ENCODE measurements around the gene MSL3.
A peak's percentile ranks its signal among the peaks of the same experiment; 100 is the strongest.

MSL3 gene

GRCh38 chrX:11770320-11770719, 12.3 kb downstream of the MSL3 start:
- H3K4me3 Mint-ChIP-seq: no peak overlapping the region
- peak overlapping the region; percentile 73 for H3K27ac Mint-ChIP-seq
- peaks cover 35% of the 10 kb centered on the region for H3K36me3 Mint-ChIP-seq (ENCODE audit: low read depth)
- DNase-seq (ENCODE audit: low spot score): no peak
- no peaks in the 10 kb centered on the region for H3K27me3 Mint-ChIP-seq (ENCODE audit: low read depth)
- peaks cover 24% of the 10 kb centered on the region for H3K4me1 Mint-ChIP-seq (ENCODE audit: low read depth)
- H3K9me3 Mint-ChIP-seq: no peaks in the 10 kb centered on the region

- H3K27ac Mint-ChIP-seq: no peak overlapping the region
- no peaks in the 10 kb centered on the region for H3K27me3 Mint-ChIP-seq (ENCODE audit: low read depth)
- H3K4me1 Mint-ChIP-seq (ENCODE audit: low read depth): peaks cover 3% of the 10 kb centered on the region
- peaks cover 12% of the 10 kb centered on the region for H3K36me3 Mint-ChIP-seq (ENCODE audit: low read depth)
- no peak overlapping the region for H3K4me3 Mint-ChIP-seq
- no peaks in the 10 kb centered on the region for H3K9me3 Mint-ChIP-seq
- DNase-seq (ENCODE audit: low spot score): no peak
These were observed 20.2 kb downstream of the MSL3 start for GRCh38 chrX:11778230-11778629.

- no peak for DNase-seq (ENCODE audit: low spot score)
- no peaks in the 10 kb centered on the region for H3K4me1 Mint-ChIP-seq (ENCODE audit: low read depth)
- H3K27ac Mint-ChIP-seq: no peak overlapping the region
- no peak overlapping the region for H3K4me3 Mint-ChIP-seq
- no peaks in the 10 kb centered on the region for H3K9me3 Mint-ChIP-seq
- H3K27me3 Mint-ChIP-seq (ENCODE audit: low read depth): no peaks in the 10 kb centered on the region
- H3K36me3 Mint-ChIP-seq (ENCODE audit: low read depth): no peaks in the 10 kb centered on the region
These were observed 23.1 kb downstream of the MSL3 start for GRCh38 chrX:11781133-11781532.

GRCh38 chrX:11781734-11782370, 23.8 kb downstream of the MSL3 start:
- Mint-ChIP-seq H3K27me3 (ENCODE audit: low read depth) (no peaks in the 10 kb centered on the region), H3K36me3 (ENCODE audit: low read depth) (no peaks in the 10 kb centered on the region), H3K4me1 (ENCODE audit: low read depth) (peaks cover 1% of the 10 kb centered on the region), H3K27ac (no peak overlapping the region), H3K4me3 (no peak overlapping the region), H3K9me3 (no peaks in the 10 kb centered on the region)
- DNase-seq (ENCODE audit: low spot score): no peak

GRCh38 chrX:11784543-11784942, 26.5 kb downstream of the MSL3 start:
- Mint-ChIP-seq H3K9me3 (no peaks in the 10 kb centered on the region), H3K4me1 (ENCODE audit: low read depth) (peaks cover 2% of the 10 kb centered on the region), H3K27me3 (ENCODE audit: low read depth) (no peaks in the 10 kb centered on the region), H3K36me3 (ENCODE audit: low read depth) (no peaks in the 10 kb centered on the region), H3K27ac (no peak overlapping the region), H3K4me3 (no peak overlapping the region)
- DNase-seq (ENCODE audit: low spot score): no peak

GRCh38 chrX:11786862-11787261, 28.8 kb downstream of the MSL3 start:
- Mint-ChIP-seq H3K4me1 (ENCODE audit: low read depth) (peaks cover 5% of the 10 kb centered on the region), H3K36me3 (ENCODE audit: low read depth) (no peaks in the 10 kb centered on the region), H3K27ac (peak overlapping the region; percentile 49), H3K4me3 (peak overlapping the region; percentile 56), H3K9me3 (no peaks in the 10 kb centered on the region), H3K27me3 (ENCODE audit: low read depth) (no peaks in the 10 kb centered on the region)
- DNase-seq (ENCODE audit: low spot score): no peak

- Mint-ChIP-seq H3K27ac (peak overlapping the region; percentile 31), H3K36me3 (ENCODE audit: low read depth) (no peaks in the 10 kb centered on the region), H3K9me3 (no peaks in the 10 kb centered on the region), H3K4me3 (peak overlapping the region; percentile 56), H3K27me3 (ENCODE audit: low read depth) (no peaks in the 10 kb centered on the region), H3K4me1 (ENCODE audit: low read depth) (peaks cover 8% of the 10 kb centered on the region)
- peak; percentile 51 for DNase-seq (ENCODE audit: low spot score)
These were observed 29.5 kb downstream of the MSL3 start for GRCh38 chrX:11787564-11787963.

GRCh38 chrX:11789809-11790208, 31.8 kb downstream of the MSL3 start:
- H3K36me3 Mint-ChIP-seq (ENCODE audit: low read depth): no peaks in the 10 kb centered on the region
- no peaks in the 10 kb centered on the region for H3K9me3 Mint-ChIP-seq
- peaks cover 20% of the 10 kb centered on the region for H3K4me1 Mint-ChIP-seq (ENCODE audit: low read depth)
- no peak for DNase-seq (ENCODE audit: low spot score)
- no peak overlapping the region for H3K4me3 Mint-ChIP-seq
- H3K27ac Mint-ChIP-seq: no peak overlapping the region
- no peaks in the 10 kb centered on the region for H3K27me3 Mint-ChIP-seq (ENCODE audit: low read depth)

- H3K4me3 Mint-ChIP-seq: no peak overlapping the region
- H3K9me3 Mint-ChIP-seq: no peaks in the 10 kb centered on the region
- H3K27ac Mint-ChIP-seq: no peak overlapping the region
- DNase-seq (ENCODE audit: low spot score): peak; percentile 7
- no peaks in the 10 kb centered on the region for H3K36me3 Mint-ChIP-seq (ENCODE audit: low read depth)
- no peaks in the 10 kb centered on the region for H3K27me3 Mint-ChIP-seq (ENCODE audit: low read depth)
- H3K4me1 Mint-ChIP-seq (ENCODE audit: low read depth): peaks cover 20% of the 10 kb centered on the region
These were observed 33.1 kb downstream of the MSL3 start for GRCh38 chrX:11791090-11791489.

GRCh38 chrX:11791537-11791936, 33.5 kb downstream of the MSL3 start:
- no peaks in the 10 kb centered on the region for H3K9me3 Mint-ChIP-seq
- no peak for DNase-seq (ENCODE audit: low spot score)
- no peak overlapping the region for H3K4me3 Mint-ChIP-seq
- H3K4me1 Mint-ChIP-seq (ENCODE audit: low read depth): peaks cover 20% of the 10 kb centered on the region
- no peak overlapping the region for H3K27ac Mint-ChIP-seq
- no peaks in the 10 kb centered on the region for H3K27me3 Mint-ChIP-seq (ENCODE audit: low read depth)
- H3K36me3 Mint-ChIP-seq (ENCODE audit: low read depth): no peaks in the 10 kb centered on the region

- H3K27ac Mint-ChIP-seq: peak overlapping the region; percentile 80
- no peaks in the 10 kb centered on the region for H3K9me3 Mint-ChIP-seq
- H3K36me3 Mint-ChIP-seq (ENCODE audit: low read depth): no peaks in the 10 kb centered on the region
- no peaks in the 10 kb centered on the region for H3K27me3 Mint-ChIP-seq (ENCODE audit: low read depth)
- peak; percentile 64 for DNase-seq (ENCODE audit: low spot score)
- peaks cover 18% of the 10 kb centered on the region for H3K4me1 Mint-ChIP-seq (ENCODE audit: low read depth)
- H3K4me3 Mint-ChIP-seq: peak overlapping the region; percentile 27
These were observed 34.7 kb downstream of the MSL3 start for GRCh38 chrX:11792461-11793421.

GRCh38 chrX:11793734-11794133, 35.7 kb downstream of the MSL3 start:
- no peak for DNase-seq (ENCODE audit: low spot score)
- Mint-ChIP-seq H3K36me3 (ENCODE audit: low read depth) (no peaks in the 10 kb centered on the region), H3K27ac (no peak overlapping the region), H3K27me3 (ENCODE audit: low read depth) (no peaks in the 10 kb centered on the region), H3K9me3 (no peaks in the 10 kb centered on the region), H3K4me3 (no peak overlapping the region), H3K4me1 (ENCODE audit: low read depth) (peaks cover 18% of the 10 kb centered on the region)

GRCh38 chrX:11813341-11813740, 55.3 kb downstream of the MSL3 start:
- H3K4me1 Mint-ChIP-seq (ENCODE audit: low read depth): no peaks in the 10 kb centered on the region
- DNase-seq (ENCODE audit: low spot score): no peak
- H3K9me3 Mint-ChIP-seq: no peaks in the 10 kb centered on the region
- H3K27ac Mint-ChIP-seq: no peak overlapping the region
- H3K27me3 Mint-ChIP-seq (ENCODE audit: low read depth): peaks cover 3% of the 10 kb centered on the region
- H3K4me3 Mint-ChIP-seq: no peak overlapping the region
- H3K36me3 Mint-ChIP-seq (ENCODE audit: low read depth): no peaks in the 10 kb centered on the region

Measured in T-helper 2 cell treated with Interferon-gamma antibody and Interleukin-4, amounts not matched to agents 5 μg/mL and 100 μg/mL, for 36 hours (primary cell).